SU-DHL-6 (cell line): ENCODE results near the gene MDM1.

Experiments used
- H2AFZ ChIP-seq: fragments of 200-600 bp; sonication (generic); 2 replicates; pipeline ENCODE4 v1.6.1; 2014; ENCODE audit warnings: low read depth, mild to moderate bottlenecking, moderate library complexity, mixed read lengths, antibody characterized with exemption, low read length; ENCODE audit not compliant: severe bottlenecking
- H3F3A ChIP-seq: fragments of 200-600 bp; shearing (Covaris generic); 2 replicates; pipeline ENCODE4 v1.6.0; 2016; ENCODE audit warnings: antibody characterized with exemption, mild to moderate bottlenecking; ENCODE audit not compliant: insufficient read depth
- H3K27ac ChIP-seq: fragments of 200-600 bp; sonication (generic); 2 replicates; pipeline ENCODE4 v1.5.1; 2016; ENCODE audit warnings: low read depth, mild to moderate bottlenecking, low read length, moderate library complexity, mixed read lengths
- H3K27me3 ChIP-seq: fragments of 200-600 bp; sonication (generic), shearing (Covaris generic); 2 replicates; pipeline ENCODE4 v1.6.0; 2014; ENCODE audit warnings: mild to moderate bottlenecking, low read length
- H3K36me3 ChIP-seq: fragments of 200-600 bp; sonication (generic); 2 replicates; pipeline ENCODE4 v1.6.1; 2014; ENCODE audit warnings: mild to moderate bottlenecking, low read length, mixed read lengths
- H3K4me2 ChIP-seq: fragments of 300-600, 200-600 bp; shearing (Covaris generic), sonication (generic); 2 replicates; pipeline ENCODE4 v1.6.0; 2014; ENCODE audit warnings: low read length, low read depth, mild to moderate bottlenecking; ENCODE audit not compliant: poor library complexity, severe bottlenecking
- H3K4me3 ChIP-seq: fragments of 200-600 bp; sonication (generic); 2 replicates; pipeline ENCODE4 v1.5.1; 2014; ENCODE audit warnings: antibody characterized with exemption, low read length, mild to moderate bottlenecking, mixed read lengths; ENCODE audit not compliant: insufficient read depth, poor library complexity, severe bottlenecking
- H3K79me2 ChIP-seq: fragments of 200-600 bp; sonication (generic); 2 replicates; pipeline ENCODE4 v1.6.1; 2014; ENCODE audit warnings: mild to moderate bottlenecking, low read length, moderate library complexity; ENCODE audit not compliant: insufficient read depth
- H3K9ac ChIP-seq: fragments of 200-600 bp; sonication (generic); 2 replicates; pipeline ENCODE4 v1.7.0; 2014; ENCODE audit warnings: mild to moderate bottlenecking, low read length
- H3K9me2 ChIP-seq: fragments of 200-600 bp; sonication (generic); replicated peaks from 2 replicates; pipeline ENCODE4 v1.6.1; 2014; ENCODE audit warnings: low read length; ENCODE audit not compliant: insufficient read depth
- H3K9me3 ChIP-seq: fragments of 200-600 bp; sonication (generic); 2 replicates; pipeline ENCODE4 v1.6.1; 2014; ENCODE audit warnings: low read length, mixed read lengths; ENCODE audit not compliant: insufficient read depth
- H4K20me1 ChIP-seq: fragments of 200-600 bp; sonication (generic); 2 replicates; pipeline ENCODE4 v1.6.1; 2014; ENCODE audit warnings: low read depth, mild to moderate bottlenecking, antibody characterized with exemption, low read length, moderate library complexity, mixed read lengths
- EZH2phosphoT487 ChIP-seq: fragments of 200-600 bp; sonication (generic), shearing (Covaris generic); conservative IDR thresholded peaks from 2 replicates; pipeline ENCODE4 v1.6.1; 2018; ENCODE audit warnings: mild to moderate bottlenecking, antibody characterized with exemption, low read length, moderate library complexity, mixed read lengths
- TF ChIP-seq, protein P1 (sequence below): fragments of 200-600 bp; sonication (generic); IDR thresholded peaks from one replicate; pipeline ENCODE4 v1.5.1; 2017; ENCODE audit warnings: antibody characterized with exemption, mild to moderate bottlenecking, low read length, moderate library complexity; ENCODE audit not compliant: insufficient read depth, poor library complexity, severe bottlenecking

The MDM1 gene

GRCh38 chr12:68326716-68327115, 5.4 kb downstream of the MDM1 start:
- H3F3A ChIP-seq = no peaks in the 10 kb centered on the region
- H3K4me3 ChIP-seq = no peak overlapping the region
- H2AFZ ChIP-seq = no peak overlapping the region
- no peak overlapping the region for H3K9ac ChIP-seq
- H3K79me2 ChIP-seq = peaks cover 15% of the 10 kb centered on the region; the same call in 1 of the 2 replicates
- H3K27ac ChIP-seq = no peak overlapping the region
- peaks cover 23% of the 10 kb centered on the region; the same call in 1 of the 2 replicates for H3K36me3 ChIP-seq
- no peaks in the 10 kb centered on the region for H3K9me2 ChIP-seq
- H3K27me3 ChIP-seq = no peaks in the 10 kb centered on the region
- H3K4me2 ChIP-seq = no peak overlapping the region
- H3K9me3 ChIP-seq = no peaks in the 10 kb centered on the region
- H4K20me1 ChIP-seq = no peaks in the 10 kb centered on the region
- TF ChIP-seq, protein P1, sequence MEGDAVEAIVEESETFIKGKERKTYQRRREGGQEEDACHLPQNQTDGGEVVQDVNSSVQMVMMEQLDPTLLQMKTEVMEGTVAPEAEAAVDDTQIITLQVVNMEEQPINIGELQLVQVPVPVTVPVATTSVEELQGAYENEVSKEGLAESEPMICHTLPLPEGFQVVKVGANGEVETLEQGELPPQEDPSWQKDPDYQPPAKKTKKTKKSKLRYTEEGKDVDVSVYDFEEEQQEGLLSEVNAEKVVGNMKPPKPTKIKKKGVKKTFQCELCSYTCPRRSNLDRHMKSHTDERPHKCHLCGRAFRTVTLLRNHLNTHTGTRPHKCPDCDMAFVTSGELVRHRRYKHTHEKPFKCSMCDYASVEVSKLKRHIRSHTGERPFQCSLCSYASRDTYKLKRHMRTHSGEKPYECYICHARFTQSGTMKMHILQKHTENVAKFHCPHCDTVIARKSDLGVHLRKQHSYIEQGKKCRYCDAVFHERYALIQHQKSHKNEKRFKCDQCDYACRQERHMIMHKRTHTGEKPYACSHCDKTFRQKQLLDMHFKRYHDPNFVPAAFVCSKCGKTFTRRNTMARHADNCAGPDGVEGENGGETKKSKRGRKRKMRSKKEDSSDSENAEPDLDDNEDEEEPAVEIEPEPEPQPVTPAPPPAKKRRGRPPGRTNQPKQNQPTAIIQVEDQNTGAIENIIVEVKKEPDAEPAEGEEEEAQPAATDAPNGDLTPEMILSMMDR = no peak
- TF ChIP-seq EZH2phosphoT487 = no peak

DNA sequence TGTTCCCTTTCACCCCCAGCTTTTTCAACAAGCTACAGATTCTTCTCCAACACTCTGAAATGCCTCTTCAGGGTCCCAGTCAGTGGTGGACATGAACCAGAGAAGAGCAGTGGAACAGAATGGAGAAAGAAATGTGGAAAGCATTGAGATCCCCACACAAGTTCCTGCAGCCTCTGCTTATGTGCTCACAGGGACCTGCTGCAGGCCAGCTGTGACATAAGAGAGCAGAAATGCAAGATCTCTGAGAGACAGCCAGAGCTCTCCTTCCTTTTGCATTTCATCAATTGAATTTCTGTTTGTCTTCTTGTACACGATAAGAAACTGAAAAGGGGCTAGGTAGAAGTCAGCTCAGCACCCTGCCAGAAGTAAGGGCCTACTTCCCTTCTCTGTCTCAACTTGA, 6.2 kb downstream of the MDM1 start:
- TF ChIP-seq, protein P1 = no peak
- no peak for TF ChIP-seq EZH2phosphoT487
- Histone ChIP-seq H3F3A (no peaks in the 10 kb centered on the region), H3K9me3 (no peaks in the 10 kb centered on the region), H3K79me2 (peaks cover 8% of the 10 kb centered on the region; the same call in 1 of the 2 replicates), H3K9me2 (no peaks in the 10 kb centered on the region), H3K4me2 (no peak overlapping the region), H4K20me1 (no peaks in the 10 kb centered on the region), H3K4me3 (no peak overlapping the region), H3K36me3 (peaks cover 30% of the 10 kb centered on the region), H3K9ac (no peak overlapping the region), H2AFZ (no peak overlapping the region), H3K27ac (no peak overlapping the region), H3K27me3 (no peaks in the 10 kb centered on the region)

- Histone ChIP-seq H3K79me2 (peaks cover 3% of the 10 kb centered on the region; the same call in 1 of the 2 replicates), H3K27ac (no peak overlapping the region), H3K27me3 (no peaks in the 10 kb centered on the region), H4K20me1 (no peaks in the 10 kb centered on the region), H3K4me2 (no peak overlapping the region), H3K4me3 (no peak overlapping the region), H3K9ac (no peak overlapping the region), H3K9me2 (no peaks in the 10 kb centered on the region), H3F3A (no peaks in the 10 kb centered on the region), H2AFZ (no peak overlapping the region), H3K9me3 (no peaks in the 10 kb centered on the region), H3K36me3 (peaks cover 30% of the 10 kb centered on the region)
- TF ChIP-seq EZH2phosphoT487 = no peak
- TF ChIP-seq, protein P1 = no peak
These were observed 7.6 kb downstream of the MDM1 start for GRCh38 chr12:68324531-68324930.

- H3K27ac ChIP-seq = no peak overlapping the region
These were observed 11.0 kb downstream of the MDM1 start for GRCh38 chr12:68321140-68321539.

More at GRCh38 chr12:68321140-68321539, 11.0 kb downstream of the MDM1 start:
- TF ChIP-seq, protein P1 = no peak
- no peak for TF ChIP-seq EZH2phosphoT487
- H3K4me2 ChIP-seq = no peak overlapping the region
- H3K36me3 ChIP-seq = peaks cover 23% of the 10 kb centered on the region
- no peak overlapping the region for H2AFZ ChIP-seq
- no peaks in the 10 kb centered on the region for H3K27me3 ChIP-seq
- no peaks in the 10 kb centered on the region for H3K9me2 ChIP-seq
- no peak overlapping the region for H3K9ac ChIP-seq
- H3F3A ChIP-seq = no peaks in the 10 kb centered on the region; the same call in 1 of the 2 replicates
- H3K9me3 ChIP-seq = no peaks in the 10 kb centered on the region
- H3K4me3 ChIP-seq = no peak overlapping the region
- H3K79me2 ChIP-seq = no peaks in the 10 kb centered on the region
- no peaks in the 10 kb centered on the region for H4K20me1 ChIP-seq
